ENCODE measurements around the gene UBXN6.
A peak's percentile ranks its signal among the peaks of the same experiment; 100 is the strongest.

UBXN6 gene

DNA sequence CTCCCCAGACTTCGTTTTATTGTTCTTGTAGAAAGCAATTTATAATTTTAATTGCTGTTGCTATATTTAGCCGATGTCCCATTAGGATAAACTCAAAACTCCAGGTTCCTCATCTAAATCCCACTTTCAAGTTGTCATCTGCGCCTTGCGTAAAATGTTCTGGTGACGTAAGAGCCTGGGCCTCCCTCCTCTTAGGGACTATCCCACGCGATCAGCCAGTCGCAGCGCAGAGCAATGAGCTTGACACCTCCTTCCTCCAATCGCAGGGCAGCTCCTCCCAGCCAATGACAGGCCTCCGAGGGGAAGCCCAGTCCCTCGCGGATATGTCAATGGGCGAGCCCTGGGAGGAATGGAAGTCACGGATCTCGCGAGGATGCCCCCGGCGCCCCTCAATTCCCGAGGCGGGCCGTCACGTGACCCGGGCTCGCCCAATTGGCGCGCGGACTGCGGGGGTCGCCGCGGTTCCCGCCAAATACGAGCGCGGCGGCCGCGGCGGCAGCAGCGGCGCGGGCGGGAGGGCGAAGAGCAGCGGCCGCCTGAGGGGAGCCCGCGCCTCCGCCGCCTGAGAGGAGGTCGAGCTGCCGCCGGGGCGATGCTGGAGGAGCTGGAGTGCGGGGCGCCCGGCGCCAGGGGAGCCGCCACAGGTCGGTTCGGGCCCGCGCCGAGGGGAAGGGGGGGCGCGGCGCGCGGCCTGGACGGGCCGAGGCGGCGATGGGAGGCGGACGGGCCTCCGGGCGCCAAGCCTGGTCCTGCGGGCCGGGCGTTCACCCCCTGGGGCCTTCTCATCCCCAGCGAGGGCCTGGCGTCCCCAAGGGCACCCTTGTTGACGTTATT lies 55.2 kb downstream of the UBXN6 start, which contains the start of gene CHAF1A:
Gene CHAF1A (plus strand): TSS at position 470 of the 834 bp plus-strand sequence. CDS start 123 bp downstream, at position 593.
- DNase-seq, result peak; percentile 98

DNA sequence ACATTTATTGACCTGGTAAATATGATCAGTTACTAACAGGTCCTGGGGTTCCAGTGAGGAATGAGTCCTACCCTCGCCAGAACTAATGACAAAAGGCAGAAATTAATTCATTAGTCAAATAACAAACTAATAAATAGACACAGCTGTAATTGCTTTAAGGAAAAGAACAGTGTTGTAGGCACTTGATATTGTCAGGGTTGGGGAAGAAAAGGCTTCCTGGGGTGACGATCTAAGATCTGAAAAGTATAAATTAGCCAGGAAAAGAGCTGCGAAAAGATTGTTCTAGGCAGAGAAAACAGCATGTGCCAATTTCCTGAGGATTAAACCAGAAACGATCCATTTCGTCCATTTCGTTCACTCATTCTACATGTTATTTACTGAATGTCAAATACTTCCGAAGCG lies 55.8 kb downstream of the UBXN6 start:
- DNase-seq, result peak; percentile 54

- peak; percentile 90 for DNase-seq
Measured at GRCh38 chr19:4400135-4400936, 57.3 kb downstream of the UBXN6 start, which contains the start of gene SH3GL1. Gene SH3GL1 (minus strand): TSS chr19:4400547. CDS start chr19:4400368, 179 bp downstream.

GRCh38 chr19:4399812-4400134 lies 57.8 kb downstream of the UBXN6 start:
- DNase-seq, result peak; percentile 31

DNA sequence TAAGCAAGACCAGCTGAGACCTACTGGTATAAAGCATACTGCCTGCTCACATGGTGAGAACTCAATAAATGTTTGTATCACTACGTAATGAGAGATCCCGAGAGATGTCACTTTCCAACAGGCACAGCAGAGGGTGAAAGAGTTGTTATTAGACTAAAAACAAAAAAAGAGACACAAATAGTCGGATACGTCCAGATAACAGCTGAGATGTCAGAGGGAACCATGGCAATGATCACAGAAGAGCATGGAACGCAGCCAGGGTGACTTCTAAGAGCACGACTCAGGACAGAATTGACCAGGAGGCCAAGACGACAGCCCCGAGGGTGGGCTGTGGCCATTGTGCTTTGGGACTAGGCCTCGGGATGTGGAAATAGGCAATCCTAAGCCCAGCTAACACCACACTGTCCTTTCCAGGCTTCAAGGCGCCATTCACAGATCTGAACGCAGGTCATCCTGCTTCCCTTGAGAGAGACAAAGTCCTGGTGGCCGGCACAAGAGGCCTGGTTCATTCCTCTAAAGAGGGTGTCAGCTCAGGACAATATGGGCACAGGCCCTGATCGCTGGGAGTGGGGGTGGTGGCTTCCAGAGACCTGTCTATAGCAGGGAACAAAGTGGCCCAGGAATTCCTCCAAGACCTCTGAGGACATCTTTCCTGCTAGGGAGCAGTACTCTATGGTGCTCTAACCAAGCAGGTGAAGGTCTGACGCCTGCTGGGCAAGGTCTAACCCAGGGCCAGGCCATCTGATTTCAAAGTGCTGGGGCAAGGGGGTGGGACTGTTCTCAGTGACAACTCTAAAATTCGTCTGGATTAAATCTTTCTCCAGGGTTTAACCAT lies 60.4 kb downstream of the UBXN6 start:
- no peak for DNase-seq
